ENCODE data around the gene DDX31.

The DDX31 gene

GRCh38 chr9:132634327-132634726 is 35.5 kb downstream of the DDX31 start:
- DNase-seq (ENCODE audit: low read depth), result no peak

- DNase-seq (ENCODE audit: low read depth), result no peak
These were observed 37.2 kb downstream of the DDX31 start for GRCh38 chr9:132632413-132633129.

GRCh38 chr9:132631685-132632084 is 38.1 kb downstream of the DDX31 start:
- no peak for DNase-seq (ENCODE audit: low read depth)

- DNase-seq (ENCODE audit: low read depth), result no peak
These were observed 38.5 kb downstream of the DDX31 start for GRCh38 chr9:132631280-132631679.

GRCh38 chr9:132630811-132631210 is 39.0 kb downstream of the DDX31 start:
- DNase-seq (ENCODE audit: low read depth), result no peak

- no peak for DNase-seq (ENCODE audit: low read depth)
These were observed 39.7 kb downstream of the DDX31 start for GRCh38 chr9:132630116-132630515.

GRCh38 chr9:132628746-132629145 is 41.0 kb downstream of the DDX31 start:
- DNase-seq (ENCODE audit: low read depth), result no peak

- no peak for DNase-seq (ENCODE audit: low read depth)
These were observed 42.2 kb downstream of the DDX31 start for GRCh38 chr9:132627594-132627993.

GRCh38 chr9:132627106-132627505 is 42.7 kb downstream of the DDX31 start:
- DNase-seq (ENCODE audit: low read depth), result no peak

- no peak for DNase-seq (ENCODE audit: low read depth)
These were observed 43.5 kb downstream of the DDX31 start for GRCh38 chr9:132626285-132626684.

- no peak for DNase-seq (ENCODE audit: low read depth)
These were observed 47.6 kb downstream of the DDX31 start for GRCh38 chr9:132622159-132622558.

GRCh38 chr9:132616725-132617124 is 53.1 kb downstream of the DDX31 start:
- DNase-seq (ENCODE audit: low read depth), result no peak

- DNase-seq (ENCODE audit: low read depth), result no peak
These were observed 54.0 kb downstream of the DDX31 start for GRCh38 chr9:132615774-132616173.

GRCh38 chr9:132614324-132614723 is 55.5 kb downstream of the DDX31 start:
- DNase-seq (ENCODE audit: low read depth), result no peak

- DNase-seq (ENCODE audit: low read depth), result no peak
These were observed 59.1 kb downstream of the DDX31 start for GRCh38 chr9:132610661-132611060.

GRCh38 chr9:132609829-132610228 is 60.0 kb downstream of the DDX31 start:
- no peak for DNase-seq (ENCODE audit: low read depth)

- DNase-seq (ENCODE audit: low read depth), result no peak
These were observed 60.6 kb downstream of the DDX31 start for GRCh38 chr9:132609184-132609583.

- DNase-seq (ENCODE audit: low read depth), result no peak
These were observed 63.7 kb downstream of the DDX31 start for GRCh38 chr9:132606066-132606465.

GRCh38 chr9:132605387-132605786 is 64.4 kb downstream of the DDX31 start:
- no peak for DNase-seq (ENCODE audit: low read depth)

GRCh38 chr9:132602207-132602606 is 67.6 kb downstream of the DDX31 start:
- DNase-seq (ENCODE audit: low read depth), result no peak

GRCh38 chr9:132600326-132600984 is 69.3 kb downstream of the DDX31 start:
- no peak for DNase-seq (ENCODE audit: low read depth)

GRCh38 chr9:132597073-132597775 is 72.6 kb downstream of the DDX31 start:
- no peak for DNase-seq (ENCODE audit: low read depth)

GRCh38 chr9:132596200-132596599 is 73.6 kb downstream of the DDX31 start:
- no peak for DNase-seq (ENCODE audit: low read depth)
